ENCODE measurements around the gene PHLDB1. TPM values are rescaled to one million over a fixed set of nuclear protein-coding genes. Genes with fewer than 3 reads are reported as not detected.

Gene PHLDB1
- total and polyA plus RNA-seq, 8 donors, result 76.5 to 120 (median 91.7) TPM

GRCh38 chr11:118639899-118640298, 32.5 kb downstream of the PHLDB1 start:
- H3K36me3 ChIP-seq, result peaks cover 0 to 87% of the 10 kb centered on the region in 2 donors
- ATAC-seq, result no peak

DNA sequence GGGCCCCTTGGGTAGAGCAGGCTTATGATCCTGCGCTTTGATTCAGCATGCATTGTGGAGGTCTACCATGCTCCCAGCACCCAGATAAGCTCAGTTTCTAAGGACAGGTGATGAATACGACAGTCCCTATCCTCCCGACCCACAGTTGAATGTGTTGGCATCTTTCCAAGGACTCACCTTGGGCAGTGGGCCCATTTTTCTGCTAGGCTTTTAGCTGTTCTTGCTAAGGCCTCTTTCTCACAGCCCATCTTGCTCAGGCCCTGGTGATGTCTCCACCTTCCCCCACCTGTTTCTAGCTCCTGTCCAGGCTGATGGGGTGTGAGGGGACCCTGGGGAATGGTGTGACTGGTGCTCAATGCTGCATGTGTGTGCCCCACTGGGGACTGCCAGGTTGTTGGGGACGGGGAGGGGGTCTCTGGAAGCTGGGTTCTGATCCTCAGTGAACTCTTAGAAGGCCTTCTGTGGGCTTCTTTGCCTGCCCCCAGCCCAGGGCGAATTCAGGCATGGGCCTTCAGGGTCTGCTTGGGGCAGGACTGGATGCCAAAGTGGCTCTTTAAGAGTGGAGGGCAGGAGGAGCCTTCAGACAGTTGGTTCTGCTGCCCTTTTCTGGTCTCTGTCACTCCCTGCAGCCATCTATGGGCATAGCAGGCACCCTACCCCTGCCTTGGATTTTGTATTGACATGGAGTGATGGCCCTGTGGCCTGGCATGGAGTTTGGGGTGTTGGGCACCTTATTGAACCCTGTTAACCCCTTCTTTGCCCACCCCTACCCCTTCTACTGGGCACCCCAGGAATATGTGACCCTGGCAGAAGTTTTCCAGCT, 33.1 kb downstream of the PHLDB1 start:
- Histone ChIP-seq H3K4me1 (peaks cover 0 to 3% of the 10 kb centered on the region in 2 donors), H3K36me3 (peaks cover 0 to 91% of the 10 kb centered on the region in 2 donors), H3K9me3 (no peaks in the 10 kb centered on the region), H3K4me3 (no peak overlapping the region), H3K27me3 (no peaks in the 10 kb centered on the region), H3K27ac (no peak overlapping the region)
- no peak for TF ChIP-seq CTCF (IDR thresholded peaks at IDR 0.05)
- intact Hi-C loops (cut with DNase I), result no loop called here
- ATAC-seq (peak; percentile 20), DNase-seq (peak in 1 of 4 donors; percentile 52)

More at GRCh38 chr11:118639899-118640298, 32.5 kb downstream of the PHLDB1 start:
- no peak for TF ChIP-seq CTCF (IDR thresholded peaks at IDR 0.05)
- intact Hi-C loops (cut with DNase I), result no loop called here
- Histone ChIP-seq H3K4me3 (no peak overlapping the region), H3K4me1 (peaks cover 0 to 3% of the 10 kb centered on the region in 2 donors), H3K27me3 (no peaks in the 10 kb centered on the region), H3K27ac (no peak overlapping the region), H3K9me3 (no peaks in the 10 kb centered on the region)
- peak in 1 of 4 donors; percentile 22 for DNase-seq

GRCh38 chr11:118641397-118642019, 34.1 kb downstream of the PHLDB1 start:
- Histone ChIP-seq H3K4me1 (peaks cover 0 to 2% of the 10 kb centered on the region in 2 donors), H3K36me3 (peaks cover 0 to 91% of the 10 kb centered on the region in 2 donors), H3K4me3 (no peak overlapping the region), H3K27me3 (no peaks in the 10 kb centered on the region), H3K9me3 (no peaks in the 10 kb centered on the region), H3K27ac (no peak overlapping the region)
- ATAC-seq (no peak), DNase-seq (peak in 2 of 4 donors; percentile 58 to 77)
- intact Hi-C loops (cut with DNase I), result no loop called here
- TF ChIP-seq CTCF (IDR thresholded peaks at IDR 0.05), result no peak

DNA sequence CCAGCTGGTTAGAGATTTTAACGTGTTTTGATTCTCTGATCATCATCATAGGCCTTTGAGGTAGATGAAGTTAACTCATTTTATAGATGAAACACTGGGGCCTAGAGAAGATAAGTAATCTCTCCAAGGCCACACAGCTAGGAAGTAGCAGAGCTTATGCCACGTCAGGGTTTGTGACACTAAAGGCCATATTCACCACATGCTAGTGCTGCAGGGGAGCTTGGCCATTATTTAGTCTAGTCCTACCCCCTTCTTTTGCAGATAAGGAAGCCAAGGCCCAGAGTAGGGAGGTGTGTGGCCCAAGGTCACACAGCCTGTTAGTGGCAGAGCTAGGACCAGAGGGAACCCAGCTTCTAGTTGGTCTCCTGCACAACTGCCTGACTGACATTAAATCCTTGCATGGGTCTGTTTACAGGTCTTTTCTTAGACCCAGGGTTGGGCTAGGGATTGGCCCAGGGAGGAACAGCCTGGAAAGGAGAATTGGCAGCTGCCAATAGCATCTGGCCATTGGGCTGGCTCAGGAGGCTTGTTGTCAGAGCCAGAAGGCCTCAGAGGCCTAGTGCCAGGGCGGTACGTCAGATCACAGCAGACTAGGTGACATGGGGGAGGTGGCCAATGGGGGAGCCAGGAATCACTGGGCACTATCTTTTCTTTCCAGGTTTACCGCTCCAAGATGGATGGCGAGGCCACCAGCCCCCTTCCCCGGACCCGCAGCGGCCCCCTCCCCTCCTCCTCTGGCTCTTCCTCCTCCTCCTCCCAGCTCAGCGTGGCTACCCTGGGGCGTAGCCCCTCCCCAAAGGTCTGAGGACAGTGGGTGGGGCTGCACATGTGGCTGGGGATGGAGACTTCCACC, 36.0 kb downstream of the PHLDB1 start:
- no peak overlapping the region for H3K4me3 ChIP-seq
- peaks cover 0 to 90% of the 10 kb centered on the region in 2 donors for H3K36me3 ChIP-seq
- no peak overlapping the region for H3K27ac ChIP-seq
- DNase-seq (peak in 1 of 4 donors; percentile 54), ATAC-seq (no peak)
- H3K27me3 ChIP-seq, result no peaks in the 10 kb centered on the region
- intact Hi-C loops (cut with DNase I), result no loop called here
- no peaks in the 10 kb centered on the region for H3K9me3 ChIP-seq
- no peaks in the 10 kb centered on the region for H3K4me1 ChIP-seq
- no peak for TF ChIP-seq CTCF (IDR thresholded peaks at IDR 0.05)
